Neural crest cell (in vitro differentiated cells): Measurements from ENCODE around the gene CCN6. TPM values are rescaled to one million over a fixed set of nuclear protein-coding genes. Genes with fewer than 3 reads are reported as not detected.

Experiments
- DNase-seq: peaks from one replicate; pipeline ENCODE4 v3.0.0; 2021; ENCODE audit warnings: low read depth, mixed read lengths, low spot score
- H3K27ac Mint-ChIP-seq: one replicate; pipeline ENCODE4 v1.8.0; 2021; ENCODE audit warnings: mild to moderate bottlenecking, mixed read lengths; ENCODE audit not compliant: unreplicated experiment
- H3K27me3 Mint-ChIP-seq: 2 replicates; pipeline ENCODE4 v1.8.0; 2021; ENCODE audit warnings: low read depth, mild to moderate bottlenecking, mixed read lengths
- H3K36me3 Mint-ChIP-seq: 2 replicates; pipeline ENCODE4 v1.8.0; 2021; ENCODE audit warnings: low read depth, mild to moderate bottlenecking, mixed read lengths
- H3K4me1 Mint-ChIP-seq: 2 replicates; pipeline ENCODE4 v1.8.0; 2021; ENCODE audit warnings: mixed read lengths
- H3K4me3 Mint-ChIP-seq: one replicate; pipeline ENCODE4 v1.8.0; 2021; ENCODE audit warnings: mild to moderate bottlenecking, mixed read lengths
- H3K9me3 Mint-ChIP-seq: 2 replicates; pipeline ENCODE4 v1.8.0; 2021; ENCODE audit warnings: mixed read lengths
- CTCF ChIP-seq: fragments of 200-600 bp; sonication (generic); conservative IDR thresholded peaks from 2 replicates; pipeline ENCODE4 v1.5.0; 2021; ENCODE audit warnings: antibody characterized with exemption, mild to moderate bottlenecking
- total RNA-seq: library from RNA; stranded (reverse); gene quantifications from 2 replicates; pipeline ENCODE4 v1.2.1, GENCODE V29; 2021

The CCN6 gene
- total RNA-seq, 1 donor from 2014 or later: not detected

GRCh38 chr6:112030206-112030960 lies 23.5 kb upstream of the CCN6 start:
- no peak overlapping the region for H3K4me3 Mint-ChIP-seq
- no peaks in the 10 kb centered on the region for H3K36me3 Mint-ChIP-seq
- peaks cover 32% of the 10 kb centered on the region for H3K4me1 Mint-ChIP-seq
- no peak for TF ChIP-seq CTCF
- H3K9me3 Mint-ChIP-seq: peaks cover 5% of the 10 kb centered on the region
- H3K27me3 Mint-ChIP-seq: no peaks in the 10 kb centered on the region
- DNase-seq: no peak
- H3K27ac Mint-ChIP-seq: no peak overlapping the region

- H3K9me3 Mint-ChIP-seq: peaks cover 5% of the 10 kb centered on the region
- no peak for DNase-seq
- no peaks in the 10 kb centered on the region for H3K27me3 Mint-ChIP-seq
- H3K36me3 Mint-ChIP-seq: no peaks in the 10 kb centered on the region
- H3K4me3 Mint-ChIP-seq: no peak overlapping the region
- H3K4me1 Mint-ChIP-seq: peaks cover 32% of the 10 kb centered on the region
- H3K27ac Mint-ChIP-seq: no peak overlapping the region
- TF ChIP-seq CTCF: no peak
Observed at GRCh38 chr6:112030961-112031660, 22.8 kb upstream of the CCN6 start.

GRCh38 chr6:112031960-112032359 lies 21.9 kb upstream of the CCN6 start:
- TF ChIP-seq CTCF: no peak
- H3K4me3 Mint-ChIP-seq: no peak overlapping the region
- no peaks in the 10 kb centered on the region for H3K27me3 Mint-ChIP-seq
- DNase-seq: no peak
- H3K36me3 Mint-ChIP-seq: no peaks in the 10 kb centered on the region
- peaks cover 32% of the 10 kb centered on the region for H3K4me1 Mint-ChIP-seq
- no peak overlapping the region for H3K27ac Mint-ChIP-seq
- H3K9me3 Mint-ChIP-seq: peaks cover 3% of the 10 kb centered on the region

GRCh38 chr6:112032728-112033127 lies 21.2 kb upstream of the CCN6 start:
- no peak for DNase-seq
- TF ChIP-seq CTCF: no peak
- no peaks in the 10 kb centered on the region for H3K27me3 Mint-ChIP-seq
- H3K27ac Mint-ChIP-seq: no peak overlapping the region
- H3K4me3 Mint-ChIP-seq: no peak overlapping the region
- H3K4me1 Mint-ChIP-seq: peaks cover 36% of the 10 kb centered on the region
- H3K9me3 Mint-ChIP-seq: peaks cover 3% of the 10 kb centered on the region
- H3K36me3 Mint-ChIP-seq: no peaks in the 10 kb centered on the region

- H3K27me3 Mint-ChIP-seq: no peaks in the 10 kb centered on the region
- no peaks in the 10 kb centered on the region for H3K9me3 Mint-ChIP-seq
- peaks cover 43% of the 10 kb centered on the region for H3K4me1 Mint-ChIP-seq
- no peak overlapping the region for H3K4me3 Mint-ChIP-seq
- no peak overlapping the region for H3K27ac Mint-ChIP-seq
- TF ChIP-seq CTCF: no peak
- DNase-seq: no peak
- H3K36me3 Mint-ChIP-seq: no peaks in the 10 kb centered on the region
Observed at GRCh38 chr6:112033791-112034615, 19.9 kb upstream of the CCN6 start.
